ENCODE measurements around the gene TNNT2.

The TNNT2 gene

GRCh38 chr1:201393076-201393475 is 15.6 kb upstream of the TNNT2 start:
- Histone ChIP-seq H3K36me3 (ENCODE audit: control insufficient read depth in 4 of 4, insufficient read depth in 4 of 4, low read length in 3 of 4) (no peaks in the 10 kb centered on the region), H3K4me1 (ENCODE audit: control extremely low read depth in 1 of 4, control insufficient read depth in 4 of 4, insufficient read depth in 4 of 4, low read length in 3 of 4) (peaks cover 0 to 5% (median 2%) of the 10 kb centered on the region in 4 experiments), H3K9me3 (ENCODE audit: control extremely low read depth in 1 of 5, control insufficient read depth in 4 of 5, insufficient read depth in 2 of 5, low read depth in 1 of 5, low read length in 4 of 5) (no peaks in the 10 kb centered on the region), H3K27me3 (replicated peaks in 2 of 5; ENCODE audit: control insufficient read depth in 4 of 5, insufficient read depth in 5 of 5, low read length in 4 of 5) (peaks cover 0 to 15% (median 12%) of the 10 kb centered on the region in 5 experiments), H3K4me3 (ENCODE audit: control insufficient read depth in 1 of 7, extremely low read depth in 1 of 7, insufficient read depth in 4 of 7, low read depth in 2 of 7, low read length in 6 of 7) (no peak overlapping the region), H3K27ac (ENCODE audit: insufficient read depth in 1 of 2, low read depth in 1 of 2, low read length in 2 of 2, poor library complexity in 1 of 2, severe bottlenecking in 2 of 2) (no peak overlapping the region)
- ChIA-PET CTCF (interaction anchor here (1.0 to 1.4 kb wide), 2 partner anchors 16 to 42 kb away, joined by 3 read pairs; no protein-coding TSS in a partner anchor), POLR2A (interaction anchor here (0.7 kb wide), 1 partner anchor 131 kb away, joined by 5 read pairs; no protein-coding TSS in a partner anchor)
- DNase-seq, result peak in 2 of 3 donors; percentile 15 to 36
- 6% methylated on average over 3 of the region's 3 CpGs for WGBS (ENCODE audit: insufficient coverage)

- no peak overlapping the region for H3K4me3 ChIP-seq (ENCODE audit: control insufficient read depth in 1 of 7, extremely low read depth in 1 of 7, insufficient read depth in 4 of 7, low read depth in 2 of 7, low read length in 6 of 7)
- no peaks in the 10 kb centered on the region for H3K36me3 ChIP-seq (ENCODE audit: control insufficient read depth in 4 of 4, insufficient read depth in 4 of 4, low read length in 3 of 4)
- CTCF ChIA-PET, result interaction anchor here (1.4 to 2.0 kb wide), 3 partner anchors 11 to 43 kb away, joined by 3 to 6 read pairs (median 5); no protein-coding TSS in a partner anchor
- peaks cover 0 to 13% (median under 1%) of the 10 kb centered on the region in 5 experiments for H3K27me3 ChIP-seq (replicated peaks in 2 of 5; ENCODE audit: control insufficient read depth in 4 of 5, insufficient read depth in 5 of 5, low read length in 4 of 5)
- H3K27ac ChIP-seq (ENCODE audit: insufficient read depth in 1 of 2, low read depth in 1 of 2, low read length in 2 of 2, poor library complexity in 1 of 2, severe bottlenecking in 2 of 2), result no peak overlapping the region
- WGBS (ENCODE audit: insufficient coverage), result 88% methylated on average over 7 of the region's 9 CpGs
- no peak for DNase-seq
- POLR2A ChIA-PET, result no interaction called here
- H3K4me1 ChIP-seq (ENCODE audit: control extremely low read depth in 1 of 4, control insufficient read depth in 4 of 4, insufficient read depth in 4 of 4, low read length in 3 of 4), result peaks cover 0 to 5% (median 2%) of the 10 kb centered on the region in 4 experiments
- no peaks in the 10 kb centered on the region for H3K9me3 ChIP-seq (ENCODE audit: control extremely low read depth in 1 of 5, control insufficient read depth in 4 of 5, insufficient read depth in 2 of 5, low read depth in 1 of 5, low read length in 4 of 5)
These were observed 14.4 kb upstream of the TNNT2 start for GRCh38 chr1:201391651-201392511.

- no peak overlapping the region for H3K4me3 ChIP-seq (ENCODE audit: control insufficient read depth in 1 of 7, extremely low read depth in 1 of 7, insufficient read depth in 4 of 7, low read depth in 2 of 7, low read length in 6 of 7)
- ChIA-PET CTCF (interaction anchor here (2.0 kb wide), 2 partner anchors 11 to 18 kb away, joined by 5 to 6 read pairs; no protein-coding TSS in a partner anchor), POLR2A (no interaction called here)
- DNase-seq, result no peak
- peaks cover 0 to 9% (median 0%) of the 10 kb centered on the region in 5 experiments for H3K27me3 ChIP-seq (replicated peaks in 2 of 5; ENCODE audit: control insufficient read depth in 4 of 5, insufficient read depth in 5 of 5, low read length in 4 of 5)
- no CpG with 5 or more reads among the region's 1 CpG for WGBS (ENCODE audit: insufficient coverage)
- H3K9me3 ChIP-seq (ENCODE audit: control extremely low read depth in 1 of 5, control insufficient read depth in 4 of 5, insufficient read depth in 2 of 5, low read depth in 1 of 5, low read length in 4 of 5), result no peaks in the 10 kb centered on the region
- no peak overlapping the region for H3K27ac ChIP-seq (ENCODE audit: insufficient read depth in 1 of 2, low read depth in 1 of 2, low read length in 2 of 2, poor library complexity in 1 of 2, severe bottlenecking in 2 of 2)
- no peaks in the 10 kb centered on the region for H3K36me3 ChIP-seq (ENCODE audit: control insufficient read depth in 4 of 4, insufficient read depth in 4 of 4, low read length in 3 of 4)
- H3K4me1 ChIP-seq (ENCODE audit: control extremely low read depth in 1 of 4, control insufficient read depth in 4 of 4, insufficient read depth in 4 of 4, low read length in 3 of 4), result peaks cover 0 to 5% (median 2%) of the 10 kb centered on the region in 4 experiments
These were observed 13.7 kb upstream of the TNNT2 start for GRCh38 chr1:201391225-201391624.

GRCh38 chr1:201389051-201389450 is 11.6 kb upstream of the TNNT2 start:
- CTCF ChIA-PET, result interaction anchor here (0.8 to 1.7 kb wide), 8 partner anchors 8 to 135 kb away, joined by 3 to 8 read pairs (median 4); no protein-coding TSS in a partner anchor
- WGBS (ENCODE audit: insufficient coverage), result 100% methylated on average over 4 of the region's 12 CpGs
- DNase-seq, result no peak
- Histone ChIP-seq H3K36me3 (ENCODE audit: control insufficient read depth in 4 of 4, insufficient read depth in 4 of 4, low read length in 3 of 4) (no peaks in the 10 kb centered on the region), H3K27me3 (replicated peaks in 2 of 5; ENCODE audit: control insufficient read depth in 4 of 5, insufficient read depth in 5 of 5, low read length in 4 of 5) (peaks cover 0 to 7% (median 0%) of the 10 kb centered on the region in 5 experiments), H3K4me1 (ENCODE audit: control extremely low read depth in 1 of 4, control insufficient read depth in 4 of 4, insufficient read depth in 4 of 4, low read length in 3 of 4) (peaks cover 0 to 5% (median 2%) of the 10 kb centered on the region in 4 experiments), H3K27ac (ENCODE audit: insufficient read depth in 1 of 2, low read depth in 1 of 2, low read length in 2 of 2, poor library complexity in 1 of 2, severe bottlenecking in 2 of 2) (no peak overlapping the region), H3K4me3 (ENCODE audit: control insufficient read depth in 1 of 7, extremely low read depth in 1 of 7, insufficient read depth in 4 of 7, low read depth in 2 of 7, low read length in 6 of 7) (no peak overlapping the region), H3K9me3 (ENCODE audit: control extremely low read depth in 1 of 5, control insufficient read depth in 4 of 5, insufficient read depth in 2 of 5, low read depth in 1 of 5, low read length in 4 of 5) (no peaks in the 10 kb centered on the region)
- POLR2A ChIA-PET, result no interaction called here

- Histone ChIP-seq H3K9me3 (ENCODE audit: control extremely low read depth in 1 of 5, control insufficient read depth in 4 of 5, insufficient read depth in 2 of 5, low read depth in 1 of 5, low read length in 4 of 5) (no peaks in the 10 kb centered on the region), H3K27me3 (replicated peaks in 2 of 5; ENCODE audit: control insufficient read depth in 4 of 5, insufficient read depth in 5 of 5, low read length in 4 of 5) (peaks cover 0 to 5% (median 0%) of the 10 kb centered on the region in 5 experiments), H3K4me3 (ENCODE audit: control insufficient read depth in 1 of 7, extremely low read depth in 1 of 7, insufficient read depth in 4 of 7, low read depth in 2 of 7, low read length in 6 of 7) (no peak overlapping the region), H3K36me3 (ENCODE audit: control insufficient read depth in 4 of 4, insufficient read depth in 4 of 4, low read length in 3 of 4) (no peaks in the 10 kb centered on the region), H3K27ac (ENCODE audit: insufficient read depth in 1 of 2, low read depth in 1 of 2, low read length in 2 of 2, poor library complexity in 1 of 2, severe bottlenecking in 2 of 2) (no peak overlapping the region), H3K4me1 (ENCODE audit: control extremely low read depth in 1 of 4, control insufficient read depth in 4 of 4, insufficient read depth in 4 of 4, low read length in 3 of 4) (no peaks in the 10 kb centered on the region)
- 96% methylated on average over 7 of the region's 8 CpGs for WGBS (ENCODE audit: insufficient coverage)
- no peak for DNase-seq
- POLR2A ChIA-PET, result no interaction called here
- CTCF ChIA-PET, result interaction anchor here (0.8 to 3.1 kb wide), 15 partner anchors 8 to 132 kb away, joined by 3 to 27 read pairs (median 5); partner anchors contain the start of gene TNNT2
These were observed 8.7 kb upstream of the TNNT2 start for GRCh38 chr1:201386208-201386607.

- POLR2A ChIA-PET, result no interaction called here
- no peaks in the 10 kb centered on the region for H3K36me3 ChIP-seq (ENCODE audit: control insufficient read depth in 4 of 4, insufficient read depth in 4 of 4, low read length in 3 of 4)
- CTCF ChIA-PET, result interaction anchor here (0.7 to 3.1 kb wide), 17 partner anchors 9 to 423 kb away, joined by 3 to 27 read pairs (median 4); no protein-coding TSS in a partner anchor
These were observed 7.9 kb upstream of the TNNT2 start for GRCh38 chr1:201385299-201385891.

More at GRCh38 chr1:201385299-201385891, 7.9 kb upstream of the TNNT2 start:
- H3K9me3 ChIP-seq (ENCODE audit: control extremely low read depth in 1 of 5, control insufficient read depth in 4 of 5, insufficient read depth in 2 of 5, low read depth in 1 of 5, low read length in 4 of 5), result no peaks in the 10 kb centered on the region
- DNase-seq, result peak; percentile 30 to 61 (median 49)
- H3K4me3 ChIP-seq (ENCODE audit: control insufficient read depth in 1 of 7, extremely low read depth in 1 of 7, insufficient read depth in 4 of 7, low read depth in 2 of 7, low read length in 6 of 7), result no peak overlapping the region
- peaks cover 0 to 5% (median 0%) of the 10 kb centered on the region in 5 experiments for H3K27me3 ChIP-seq (replicated peaks in 2 of 5; ENCODE audit: control insufficient read depth in 4 of 5, insufficient read depth in 5 of 5, low read length in 4 of 5)
- no peak overlapping the region for H3K27ac ChIP-seq (ENCODE audit: insufficient read depth in 1 of 2, low read depth in 1 of 2, low read length in 2 of 2, poor library complexity in 1 of 2, severe bottlenecking in 2 of 2)
- WGBS (ENCODE audit: insufficient coverage), result 85% methylated on average over 7 of the region's 8 CpGs
- H3K4me1 ChIP-seq (ENCODE audit: control extremely low read depth in 1 of 4, control insufficient read depth in 4 of 4, insufficient read depth in 4 of 4, low read length in 3 of 4), result no peaks in the 10 kb centered on the region
